Measurements from ENCODE around the gene ADAM12.

DNA sequence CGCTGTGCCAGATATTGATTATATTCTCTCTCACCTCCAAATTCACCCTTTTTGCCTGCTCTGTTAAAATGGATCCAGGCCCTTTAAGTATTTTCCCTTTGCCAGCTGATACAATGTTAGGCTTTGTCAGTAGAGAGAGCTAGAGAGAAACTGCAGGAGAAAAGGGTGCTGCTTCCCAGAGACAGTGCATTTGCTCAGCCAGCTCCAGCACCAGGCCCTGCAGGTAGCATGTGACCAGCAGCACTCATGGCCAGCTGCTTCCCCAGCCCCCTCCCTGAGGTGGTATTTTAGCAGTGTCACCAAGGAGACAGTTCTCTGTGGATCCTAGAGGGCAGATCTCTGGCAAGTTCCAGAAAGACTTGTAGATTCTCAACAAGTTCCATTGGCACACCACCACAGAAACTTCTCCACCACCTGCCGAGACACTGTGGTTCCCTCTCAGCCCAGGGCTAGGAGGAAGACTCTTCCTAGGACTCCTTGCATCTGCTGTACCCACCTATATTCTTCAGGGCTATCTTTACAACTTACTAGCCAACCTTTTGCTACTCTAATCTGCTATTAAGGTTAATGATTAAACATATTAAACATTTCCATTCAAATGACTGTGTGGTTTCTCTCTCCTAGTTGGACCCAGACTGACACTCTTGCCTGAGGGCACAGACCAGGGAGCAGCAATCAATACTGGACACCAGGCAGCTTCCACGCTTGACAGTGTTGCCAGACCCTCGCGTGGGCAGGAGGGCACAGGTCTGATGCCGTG lies 35.6 kb upstream of the ADAM12 start:
- TF ChIP-seq RAD21 (IDR thresholded peaks at IDR 0.05; ENCODE audit: low read length): no peak
- TF ChIP-seq CTCF (IDR thresholded peaks at IDR 0.05): no peak
- TF ChIP-seq, protein P1, sequence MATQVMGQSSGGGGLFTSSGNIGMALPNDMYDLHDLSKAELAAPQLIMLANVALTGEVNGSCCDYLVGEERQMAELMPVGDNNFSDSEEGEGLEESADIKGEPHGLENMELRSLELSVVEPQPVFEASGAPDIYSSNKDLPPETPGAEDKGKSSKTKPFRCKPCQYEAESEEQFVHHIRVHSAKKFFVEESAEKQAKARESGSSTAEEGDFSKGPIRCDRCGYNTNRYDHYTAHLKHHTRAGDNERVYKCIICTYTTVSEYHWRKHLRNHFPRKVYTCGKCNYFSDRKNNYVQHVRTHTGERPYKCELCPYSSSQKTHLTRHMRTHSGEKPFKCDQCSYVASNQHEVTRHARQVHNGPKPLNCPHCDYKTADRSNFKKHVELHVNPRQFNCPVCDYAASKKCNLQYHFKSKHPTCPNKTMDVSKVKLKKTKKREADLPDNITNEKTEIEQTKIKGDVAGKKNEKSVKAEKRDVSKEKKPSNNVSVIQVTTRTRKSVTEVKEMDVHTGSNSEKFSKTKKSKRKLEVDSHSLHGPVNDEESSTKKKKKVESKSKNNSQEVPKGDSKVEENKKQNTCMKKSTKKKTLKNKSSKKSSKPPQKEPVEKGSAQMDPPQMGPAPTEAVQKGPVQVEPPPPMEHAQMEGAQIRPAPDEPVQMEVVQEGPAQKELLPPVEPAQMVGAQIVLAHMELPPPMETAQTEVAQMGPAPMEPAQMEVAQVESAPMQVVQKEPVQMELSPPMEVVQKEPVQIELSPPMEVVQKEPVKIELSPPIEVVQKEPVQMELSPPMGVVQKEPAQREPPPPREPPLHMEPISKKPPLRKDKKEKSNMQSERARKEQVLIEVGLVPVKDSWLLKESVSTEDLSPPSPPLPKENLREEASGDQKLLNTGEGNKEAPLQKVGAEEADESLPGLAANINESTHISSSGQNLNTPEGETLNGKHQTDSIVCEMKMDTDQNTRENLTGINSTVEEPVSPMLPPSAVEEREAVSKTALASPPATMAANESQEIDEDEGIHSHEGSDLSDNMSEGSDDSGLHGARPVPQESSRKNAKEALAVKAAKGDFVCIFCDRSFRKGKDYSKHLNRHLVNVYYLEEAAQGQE (IDR thresholded peaks at IDR 0.05; ENCODE audit: low read depth, low read length): no peak
- no peak for TF ChIP-seq EZH2phosphoT487 (IDR thresholded peaks at IDR 0.05; ENCODE audit: borderline replicate concordance, low read depth)
- TF ChIP-seq TEAD4 (IDR thresholded peaks at IDR 0.05; ENCODE audit: borderline replicate concordance, insufficient read depth): no peak
- TF ChIP-seq USF2 (IDR thresholded peaks at IDR 0.05; ENCODE audit: borderline replicate concordance, low read depth, low read length): no peak
- no peak for TF ChIP-seq JUND (IDR thresholded peaks at IDR 0.05)

All from SK-N-SH (cell line).